ENCODE measurements around the gene LATS2. TPM values are rescaled to one million over a fixed set of nuclear protein-coding genes. Genes with fewer than 3 reads are reported as not detected.

The LATS2 gene
- total and polyA plus RNA-seq, 2 of the 8 experiments (the other 6 are each of a cell fraction or from before 2014, with no cell fraction given): 8.3 to 26.2 TPM

- TF ChIP-seq, protein P1, sequence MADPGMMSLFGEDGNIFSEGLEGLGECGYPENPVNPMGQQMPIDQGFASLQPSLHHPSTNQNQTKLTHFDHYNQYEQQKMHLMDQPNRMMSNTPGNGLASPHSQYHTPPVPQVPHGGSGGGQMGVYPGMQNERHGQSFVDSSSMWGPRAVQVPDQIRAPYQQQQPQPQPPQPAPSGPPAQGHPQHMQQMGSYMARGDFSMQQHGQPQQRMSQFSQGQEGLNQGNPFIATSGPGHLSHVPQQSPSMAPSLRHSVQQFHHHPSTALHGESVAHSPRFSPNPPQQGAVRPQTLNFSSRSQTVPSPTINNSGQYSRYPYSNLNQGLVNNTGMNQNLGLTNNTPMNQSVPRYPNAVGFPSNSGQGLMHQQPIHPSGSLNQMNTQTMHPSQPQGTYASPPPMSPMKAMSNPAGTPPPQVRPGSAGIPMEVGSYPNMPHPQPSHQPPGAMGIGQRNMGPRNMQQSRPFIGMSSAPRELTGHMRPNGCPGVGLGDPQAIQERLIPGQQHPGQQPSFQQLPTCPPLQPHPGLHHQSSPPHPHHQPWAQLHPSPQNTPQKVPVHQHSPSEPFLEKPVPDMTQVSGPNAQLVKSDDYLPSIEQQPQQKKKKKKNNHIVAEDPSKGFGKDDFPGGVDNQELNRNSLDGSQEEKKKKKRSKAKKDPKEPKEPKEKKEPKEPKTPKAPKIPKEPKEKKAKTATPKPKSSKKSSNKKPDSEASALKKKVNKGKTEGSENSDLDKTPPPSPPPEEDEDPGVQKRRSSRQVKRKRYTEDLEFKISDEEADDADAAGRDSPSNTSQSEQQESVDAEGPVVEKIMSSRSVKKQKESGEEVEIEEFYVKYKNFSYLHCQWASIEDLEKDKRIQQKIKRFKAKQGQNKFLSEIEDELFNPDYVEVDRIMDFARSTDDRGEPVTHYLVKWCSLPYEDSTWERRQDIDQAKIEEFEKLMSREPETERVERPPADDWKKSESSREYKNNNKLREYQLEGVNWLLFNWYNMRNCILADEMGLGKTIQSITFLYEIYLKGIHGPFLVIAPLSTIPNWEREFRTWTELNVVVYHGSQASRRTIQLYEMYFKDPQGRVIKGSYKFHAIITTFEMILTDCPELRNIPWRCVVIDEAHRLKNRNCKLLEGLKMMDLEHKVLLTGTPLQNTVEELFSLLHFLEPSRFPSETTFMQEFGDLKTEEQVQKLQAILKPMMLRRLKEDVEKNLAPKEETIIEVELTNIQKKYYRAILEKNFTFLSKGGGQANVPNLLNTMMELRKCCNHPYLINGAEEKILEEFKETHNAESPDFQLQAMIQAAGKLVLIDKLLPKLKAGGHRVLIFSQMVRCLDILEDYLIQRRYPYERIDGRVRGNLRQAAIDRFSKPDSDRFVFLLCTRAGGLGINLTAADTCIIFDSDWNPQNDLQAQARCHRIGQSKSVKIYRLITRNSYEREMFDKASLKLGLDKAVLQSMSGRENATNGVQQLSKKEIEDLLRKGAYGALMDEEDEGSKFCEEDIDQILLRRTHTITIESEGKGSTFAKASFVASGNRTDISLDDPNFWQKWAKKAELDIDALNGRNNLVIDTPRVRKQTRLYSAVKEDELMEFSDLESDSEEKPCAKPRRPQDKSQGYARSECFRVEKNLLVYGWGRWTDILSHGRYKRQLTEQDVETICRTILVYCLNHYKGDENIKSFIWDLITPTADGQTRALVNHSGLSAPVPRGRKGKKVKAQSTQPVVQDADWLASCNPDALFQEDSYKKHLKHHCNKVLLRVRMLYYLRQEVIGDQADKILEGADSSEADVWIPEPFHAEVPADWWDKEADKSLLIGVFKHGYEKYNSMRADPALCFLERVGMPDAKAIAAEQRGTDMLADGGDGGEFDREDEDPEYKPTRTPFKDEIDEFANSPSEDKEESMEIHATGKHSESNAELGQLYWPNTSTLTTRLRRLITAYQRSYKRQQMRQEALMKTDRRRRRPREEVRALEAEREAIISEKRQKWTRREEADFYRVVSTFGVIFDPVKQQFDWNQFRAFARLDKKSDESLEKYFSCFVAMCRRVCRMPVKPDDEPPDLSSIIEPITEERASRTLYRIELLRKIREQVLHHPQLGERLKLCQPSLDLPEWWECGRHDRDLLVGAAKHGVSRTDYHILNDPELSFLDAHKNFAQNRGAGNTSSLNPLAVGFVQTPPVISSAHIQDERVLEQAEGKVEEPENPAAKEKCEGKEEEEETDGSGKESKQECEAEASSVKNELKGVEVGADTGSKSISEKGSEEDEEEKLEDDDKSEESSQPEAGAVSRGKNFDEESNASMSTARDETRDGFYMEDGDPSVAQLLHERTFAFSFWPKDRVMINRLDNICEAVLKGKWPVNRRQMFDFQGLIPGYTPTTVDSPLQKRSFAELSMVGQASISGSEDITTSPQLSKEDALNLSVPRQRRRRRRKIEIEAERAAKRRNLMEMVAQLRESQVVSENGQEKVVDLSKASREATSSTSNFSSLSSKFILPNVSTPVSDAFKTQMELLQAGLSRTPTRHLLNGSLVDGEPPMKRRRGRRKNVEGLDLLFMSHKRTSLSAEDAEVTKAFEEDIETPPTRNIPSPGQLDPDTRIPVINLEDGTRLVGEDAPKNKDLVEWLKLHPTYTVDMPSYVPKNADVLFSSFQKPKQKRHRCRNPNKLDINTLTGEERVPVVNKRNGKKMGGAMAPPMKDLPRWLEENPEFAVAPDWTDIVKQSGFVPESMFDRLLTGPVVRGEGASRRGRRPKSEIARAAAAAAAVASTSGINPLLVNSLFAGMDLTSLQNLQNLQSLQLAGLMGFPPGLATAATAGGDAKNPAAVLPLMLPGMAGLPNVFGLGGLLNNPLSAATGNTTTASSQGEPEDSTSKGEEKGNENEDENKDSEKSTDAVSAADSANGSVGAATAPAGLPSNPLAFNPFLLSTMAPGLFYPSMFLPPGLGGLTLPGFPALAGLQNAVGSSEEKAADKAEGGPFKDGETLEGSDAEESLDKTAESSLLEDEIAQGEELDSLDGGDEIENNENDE (IDR thresholded peaks at IDR 0.05; ENCODE audit: insufficient replicate concordance, low read length): no peak
- TF ChIP-seq CREB1 (IDR thresholded peaks at IDR 0.05): no peak
- TF ChIP-seq ZNF274 (IDR thresholded peaks at IDR 0.05; ENCODE audit: borderline replicate concordance, extremely low read depth, low read length): no peak
- no peak for TF ChIP-seq POU5F1 (IDR thresholded peaks at IDR 0.05; ENCODE audit: low read depth, low read length)
- no peak for TF ChIP-seq BRCA1 (IDR thresholded peaks at IDR 0.05; ENCODE audit: low read depth, low read length)
These were observed 40.8 kb downstream of the LATS2 start (continued) for GRCh38 chr13:21020581-21020980.
